Measurements from ENCODE around the gene AP1M1.

The AP1M1 gene

DNA sequence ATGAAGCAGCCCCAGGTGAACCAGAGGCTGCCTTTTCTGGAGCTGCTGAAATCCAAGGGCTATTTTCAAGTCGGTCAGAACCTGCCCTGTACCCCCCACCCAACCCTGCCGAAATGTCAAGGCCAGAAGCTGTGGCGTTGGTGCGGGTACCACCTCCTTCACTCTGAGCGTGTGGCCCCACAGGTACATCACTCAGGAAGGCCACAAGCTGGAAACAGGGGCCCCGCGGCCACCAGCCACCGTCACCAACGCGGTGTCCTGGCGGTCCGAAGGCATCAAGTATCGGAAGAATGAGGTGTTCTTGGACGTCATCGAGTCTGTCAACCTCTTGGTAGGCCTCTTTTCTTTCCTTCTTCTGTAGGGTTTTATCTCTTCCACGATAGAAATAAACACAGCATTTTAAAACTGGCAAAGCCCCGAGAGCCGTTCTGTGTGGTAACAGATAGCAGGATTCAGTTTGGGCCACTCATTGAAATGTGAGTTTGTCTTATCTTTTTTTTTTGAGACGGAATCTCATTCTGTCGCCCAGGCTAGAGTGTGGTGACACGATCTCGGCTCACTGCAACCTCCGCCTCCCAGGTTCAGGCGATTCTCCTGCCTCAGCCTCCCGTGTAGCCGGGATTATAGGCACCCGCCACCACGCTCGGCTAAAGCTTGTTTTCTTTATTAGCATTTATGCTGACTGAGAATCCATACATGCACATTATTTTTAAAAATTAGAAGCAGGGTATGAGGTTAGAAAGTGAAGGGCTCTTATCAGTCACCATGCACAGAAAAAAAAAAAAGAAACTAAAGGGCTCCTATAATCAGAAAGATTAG lies 11.3 kb downstream of the AP1M1 start:
- no peak for TF ChIP-seq GATA2 (IDR thresholded peaks at IDR 0.05; ENCODE audit: low read depth, low read length)
- TF ChIP-seq GATA3 (IDR thresholded peaks at IDR 0.05; ENCODE audit: low read depth, low read length): no peak

- TF ChIP-seq GATA3 (IDR thresholded peaks at IDR 0.05; ENCODE audit: low read depth, low read length): no peak
- TF ChIP-seq GATA2 (IDR thresholded peaks at IDR 0.05; ENCODE audit: low read depth, low read length): no peak
Measured at GRCh38 chr19:16210168-16210567, 12.5 kb downstream of the AP1M1 start.

DNA sequence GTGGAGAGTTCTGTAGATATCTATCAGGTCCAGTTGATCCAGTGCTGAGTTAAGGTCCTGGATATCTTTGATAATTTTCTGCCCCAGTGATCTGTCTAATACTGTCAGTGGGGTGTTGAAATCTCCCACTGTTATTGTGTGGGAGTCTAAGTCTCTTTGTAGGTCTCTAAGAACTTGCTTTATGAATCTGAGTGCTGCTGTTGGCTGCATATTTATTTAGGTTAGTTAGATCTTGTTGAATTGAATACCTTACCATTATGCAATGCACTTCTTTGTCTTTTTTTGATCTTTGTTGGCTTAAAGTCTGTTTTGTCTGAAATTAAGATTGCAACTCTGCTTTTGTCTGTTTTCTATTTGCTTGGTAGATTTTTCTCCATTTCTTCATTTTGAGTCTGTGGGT lies 15.4 kb downstream of the AP1M1 start:
- no peak for TF ChIP-seq GATA3 (IDR thresholded peaks at IDR 0.05; ENCODE audit: low read depth, low read length)
- TF ChIP-seq GATA2 (IDR thresholded peaks at IDR 0.05; ENCODE audit: low read depth, low read length): no peak

- no peak for TF ChIP-seq GATA3 (IDR thresholded peaks at IDR 0.05; ENCODE audit: low read depth, low read length)
- no peak for TF ChIP-seq GATA2 (IDR thresholded peaks at IDR 0.05; ENCODE audit: low read depth, low read length)
Measured at GRCh38 chr19:16216744-16217670, 19.3 kb downstream of the AP1M1 start.

DNA sequence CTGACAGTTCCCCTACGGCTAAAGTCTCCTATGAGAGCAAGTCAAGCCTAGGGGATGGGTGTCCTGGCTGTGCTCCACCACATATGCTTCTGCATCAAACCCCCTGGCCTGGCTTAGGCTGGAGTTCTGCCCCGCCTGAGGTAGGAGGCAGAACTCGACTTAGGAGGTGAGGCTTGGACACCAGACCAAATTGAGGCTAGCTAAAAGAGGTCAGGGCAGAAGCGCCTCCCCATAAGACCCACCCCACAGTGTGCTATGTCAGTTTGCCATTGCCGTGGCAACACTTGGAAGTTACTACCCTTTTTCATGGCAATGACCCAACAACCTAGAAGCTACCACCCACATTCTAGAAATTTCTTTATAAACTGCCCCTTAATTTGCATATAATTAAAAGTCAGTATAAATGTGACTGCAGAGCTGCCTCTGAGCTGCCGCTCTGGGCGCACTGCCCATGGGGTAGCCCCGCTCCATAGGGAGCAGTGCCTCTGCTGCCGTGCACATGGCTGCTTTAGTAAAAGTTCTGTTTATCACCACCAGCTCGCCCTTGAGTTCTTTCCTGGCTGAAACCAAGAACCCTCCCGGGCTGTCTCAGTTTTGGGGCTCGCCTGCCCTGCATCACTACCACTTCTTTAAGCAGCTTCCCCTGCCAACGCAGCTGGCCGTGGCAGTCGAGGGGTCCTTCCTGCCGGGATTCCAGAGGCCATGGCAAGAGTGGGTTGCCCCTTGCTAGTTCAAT lies 20.2 kb downstream of the AP1M1 start:
- TF ChIP-seq GATA2 (IDR thresholded peaks at IDR 0.05; ENCODE audit: low read depth, low read length) (no peak), GATA3 (IDR thresholded peaks at IDR 0.05; ENCODE audit: low read depth, low read length) (no peak)

DNA sequence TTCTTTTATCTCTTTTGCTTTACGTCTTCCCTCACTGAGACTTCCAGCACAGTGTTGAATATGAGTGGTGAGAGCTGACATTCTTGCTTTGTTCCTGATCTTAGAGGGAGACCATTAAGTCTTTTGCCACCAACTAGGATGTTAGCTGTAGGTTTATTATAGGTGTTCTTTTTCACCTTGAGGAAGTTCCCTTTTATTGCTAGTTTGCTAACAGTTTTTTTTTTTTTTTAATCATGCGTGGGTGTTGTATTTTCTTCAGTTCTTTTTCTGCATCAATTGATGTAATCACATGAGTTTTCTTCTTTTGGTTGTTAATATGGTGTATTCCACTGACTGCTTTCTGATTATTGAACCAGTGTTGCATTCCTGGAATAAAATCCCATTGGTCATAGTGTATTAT lies 21.1 kb downstream of the AP1M1 start:
- TF ChIP-seq GATA2 (IDR thresholded peaks at IDR 0.05; ENCODE audit: low read depth, low read length) (no peak), GATA3 (IDR thresholded peaks at IDR 0.05; ENCODE audit: low read depth, low read length) (no peak)

DNA sequence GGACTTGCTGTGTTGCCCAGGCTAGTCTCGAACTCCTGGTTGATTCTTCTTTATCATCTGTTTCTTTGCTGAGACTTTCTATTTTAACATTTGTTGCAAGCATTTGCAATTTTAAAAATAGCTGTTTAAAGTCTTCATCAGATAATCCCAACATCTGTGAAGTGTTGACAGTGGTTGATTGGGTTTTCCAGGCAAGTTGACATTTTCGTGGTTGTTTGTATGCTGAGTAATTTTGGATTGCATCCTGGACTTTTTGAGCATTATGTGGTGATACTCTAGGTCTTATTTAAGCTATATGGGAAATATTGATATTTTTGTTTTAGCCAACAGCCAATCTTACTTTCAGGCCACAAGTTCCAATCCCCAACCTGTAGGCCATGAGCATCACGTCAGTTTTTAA lies 25.1 kb downstream of the AP1M1 start:
- TF ChIP-seq GATA2 (IDR thresholded peaks at IDR 0.05; ENCODE audit: low read depth, low read length) (no peak), GATA3 (IDR thresholded peaks at IDR 0.05; ENCODE audit: low read depth, low read length) (no peak)

DNA sequence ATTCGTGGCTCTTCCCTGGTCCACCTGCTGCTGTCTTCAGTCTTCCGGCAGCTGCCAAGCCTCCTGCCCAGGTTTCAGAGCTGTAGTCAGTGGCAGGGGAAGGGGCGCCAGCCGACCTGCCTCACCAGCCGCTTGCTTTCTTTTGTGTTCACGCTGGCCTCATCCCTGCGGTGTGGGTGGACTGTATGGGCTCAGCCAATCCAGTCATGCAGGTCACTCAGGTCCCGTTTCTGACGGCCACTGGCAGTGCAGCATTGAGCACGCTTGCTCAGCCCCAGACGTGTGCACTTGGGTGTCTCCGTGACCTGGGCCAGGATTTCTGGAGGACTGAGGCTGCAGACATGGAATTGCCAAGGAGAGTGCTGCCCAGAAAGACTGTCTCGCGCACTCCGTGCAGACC lies 26.0 kb downstream of the AP1M1 start:
- TF ChIP-seq GATA2 (IDR thresholded peaks at IDR 0.05; ENCODE audit: low read depth, low read length) (no peak), GATA3 (IDR thresholded peaks at IDR 0.05; ENCODE audit: low read depth, low read length) (no peak)

- TF ChIP-seq GATA2 (IDR thresholded peaks at IDR 0.05; ENCODE audit: low read depth, low read length) (no peak), GATA3 (IDR thresholded peaks at IDR 0.05; ENCODE audit: low read depth, low read length) (no peak)
Measured at GRCh38 chr19:16224293-16225045, 26.8 kb downstream of the AP1M1 start.

DNA sequence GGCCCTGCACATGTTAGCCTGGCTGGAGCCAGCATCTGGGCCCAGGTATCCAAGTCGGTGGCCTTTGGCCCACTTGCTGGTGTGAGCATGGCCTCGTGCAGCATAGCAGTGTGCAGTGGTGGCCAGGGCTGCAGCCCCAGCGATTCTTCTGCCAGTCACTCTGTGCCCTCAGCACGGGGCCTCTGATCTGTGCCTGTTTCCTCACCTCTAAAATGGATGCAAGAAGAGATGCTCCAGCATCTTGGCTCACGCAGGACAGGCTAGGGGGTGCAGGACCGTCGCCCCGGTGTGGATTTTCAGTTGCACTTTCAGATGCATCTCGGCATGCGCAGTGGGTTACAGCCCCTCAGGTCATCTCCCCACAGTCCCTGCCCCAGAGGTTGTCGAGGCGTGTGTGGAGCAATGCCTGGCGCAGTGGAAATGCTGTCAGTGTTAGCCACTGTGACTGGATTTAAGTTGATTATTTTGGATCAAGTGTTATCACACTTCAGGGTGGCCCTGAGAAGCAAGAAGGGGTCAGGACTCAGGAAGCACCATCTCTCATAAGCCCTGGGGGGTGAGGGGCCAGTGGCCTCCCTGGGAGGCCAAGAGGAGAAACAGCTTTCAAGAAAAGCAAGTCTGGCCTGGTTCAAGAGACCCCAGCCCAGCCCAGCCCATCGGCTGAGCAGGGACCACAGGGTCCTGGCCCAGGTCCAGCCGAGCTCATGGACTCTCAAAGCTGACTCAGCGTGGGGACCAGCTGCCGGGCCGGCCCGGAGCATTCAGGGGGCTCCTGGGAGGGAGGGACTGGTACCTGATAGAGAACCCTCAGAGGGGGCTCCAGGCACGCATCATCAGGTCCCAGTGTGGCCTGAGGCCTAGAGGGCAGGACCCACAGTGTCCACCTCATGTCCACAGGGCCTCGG lies 27.8 kb downstream of the AP1M1 start:
- TF ChIP-seq GATA3 (IDR thresholded peaks at IDR 0.05; ENCODE audit: low read depth, low read length) (no peak), GATA2 (IDR thresholded peaks at IDR 0.05; ENCODE audit: low read depth, low read length) (no peak)

GRCh38 chr19:16226184-16226591 lies 28.5 kb downstream of the AP1M1 start:
- TF ChIP-seq GATA2 (IDR thresholded peaks at IDR 0.05; ENCODE audit: low read depth, low read length) (no peak), GATA3 (IDR thresholded peaks at IDR 0.05; ENCODE audit: low read depth, low read length) (no peak)
